Type B pancreatic cell (in vitro differentiated cells): ENCODE data around the gene GALK2. TPM values are rescaled to one million over a fixed set of nuclear protein-coding genes. Genes with fewer than 3 reads are reported as not detected.
"Not testable (repeated sequence)": the region's sequence is repeated elsewhere in the genome, so short reads cannot be mapped to it uniquely, and the experiment has no call there.

Source experiments
- DNase-seq: peaks from one replicate; pipeline ENCODE4 v3.0.0; 2021; ENCODE audit warnings: mixed read lengths; ENCODE audit not compliant: unreplicated experiment; ENCODE audit errors: extremely low spot score
- H3K27ac Mint-ChIP-seq: 2 replicates; pipeline ENCODE4 v1.8.0; 2021; ENCODE audit warnings: mild to moderate bottlenecking, mixed read lengths
- H3K27me3 Mint-ChIP-seq: 2 replicates; pipeline ENCODE4 v1.8.0; 2021; ENCODE audit warnings: mixed read lengths
- H3K36me3 Mint-ChIP-seq: 2 replicates; pipeline ENCODE4 v1.8.0; 2021; ENCODE audit warnings: mixed read lengths
- H3K4me1 Mint-ChIP-seq: one replicate; pipeline ENCODE4 v1.8.0; 2021; ENCODE audit warnings: mixed read lengths; ENCODE audit not compliant: unreplicated experiment
- H3K4me3 Mint-ChIP-seq: 2 replicates; pipeline ENCODE4 v1.8.0; 2021; ENCODE audit warnings: mild to moderate bottlenecking, mixed read lengths
- H3K9me3 Mint-ChIP-seq: 2 replicates; pipeline ENCODE4 v1.8.0; 2021; ENCODE audit warnings: mixed read lengths
- total RNA-seq: library from RNA; stranded (reverse); gene quantifications from 2 replicates; pipeline ENCODE4 v1.2.1, GENCODE V29; 2021; ENCODE audit warnings: low replicate concordance
- TF ChIP-seq, protein P1 (sequence below): fragments of 200-600 bp; sonication (generic); conservative IDR thresholded peaks from 2 replicates; pipeline ENCODE4 v1.5.0; 2021; ENCODE audit warnings: antibody characterized with exemption, mild to moderate bottlenecking

GALK2 gene
- total RNA-seq, 1 donor from 2014 or later, result 24.9 TPM

DNA sequence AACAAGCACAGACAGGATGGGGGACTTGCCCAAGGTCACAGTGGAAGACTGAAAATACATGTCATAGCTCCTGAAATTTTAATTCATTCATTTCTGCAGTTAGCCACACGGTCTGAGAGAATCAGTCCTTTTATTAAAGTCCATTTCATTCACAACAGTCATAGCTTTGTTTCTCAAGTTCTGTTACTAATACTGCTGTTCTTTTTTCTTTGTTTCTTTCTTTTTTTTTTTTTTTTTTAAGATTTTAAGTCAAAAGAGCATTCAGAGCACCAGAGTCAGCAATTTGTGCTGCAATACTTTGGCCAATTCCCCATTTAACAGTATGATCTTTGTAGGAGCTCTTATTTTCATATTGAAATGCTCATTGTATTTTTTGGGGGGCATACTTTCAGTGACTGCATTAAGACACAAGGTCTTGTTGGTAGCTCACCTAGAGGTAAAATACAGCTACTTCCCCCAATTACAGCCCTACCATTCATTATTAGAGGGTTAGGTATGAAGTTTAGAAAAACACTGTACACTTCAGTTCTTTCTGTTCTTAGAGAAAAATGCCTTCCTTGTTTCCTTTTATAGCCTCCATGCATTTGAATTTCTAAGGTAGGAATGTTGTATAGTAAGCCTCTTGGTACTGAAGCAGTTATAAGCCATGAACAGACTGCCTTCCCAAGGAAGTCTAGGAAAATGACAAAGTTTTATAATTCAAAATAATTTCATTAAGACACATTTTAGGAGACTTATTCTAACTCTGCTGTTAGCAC, 9.6 kb downstream of the GALK2 start:
- Mint-ChIP-seq H3K9me3 (peaks cover 7% of the 10 kb centered on the region), H3K4me1 (no peaks in the 10 kb centered on the region), H3K36me3 (peaks cover 13% of the 10 kb centered on the region), H3K27ac (no peak overlapping the region), H3K4me3 (no peak overlapping the region), H3K27me3 (no peaks in the 10 kb centered on the region)
- no peak for DNase-seq
- TF ChIP-seq, protein P1, sequence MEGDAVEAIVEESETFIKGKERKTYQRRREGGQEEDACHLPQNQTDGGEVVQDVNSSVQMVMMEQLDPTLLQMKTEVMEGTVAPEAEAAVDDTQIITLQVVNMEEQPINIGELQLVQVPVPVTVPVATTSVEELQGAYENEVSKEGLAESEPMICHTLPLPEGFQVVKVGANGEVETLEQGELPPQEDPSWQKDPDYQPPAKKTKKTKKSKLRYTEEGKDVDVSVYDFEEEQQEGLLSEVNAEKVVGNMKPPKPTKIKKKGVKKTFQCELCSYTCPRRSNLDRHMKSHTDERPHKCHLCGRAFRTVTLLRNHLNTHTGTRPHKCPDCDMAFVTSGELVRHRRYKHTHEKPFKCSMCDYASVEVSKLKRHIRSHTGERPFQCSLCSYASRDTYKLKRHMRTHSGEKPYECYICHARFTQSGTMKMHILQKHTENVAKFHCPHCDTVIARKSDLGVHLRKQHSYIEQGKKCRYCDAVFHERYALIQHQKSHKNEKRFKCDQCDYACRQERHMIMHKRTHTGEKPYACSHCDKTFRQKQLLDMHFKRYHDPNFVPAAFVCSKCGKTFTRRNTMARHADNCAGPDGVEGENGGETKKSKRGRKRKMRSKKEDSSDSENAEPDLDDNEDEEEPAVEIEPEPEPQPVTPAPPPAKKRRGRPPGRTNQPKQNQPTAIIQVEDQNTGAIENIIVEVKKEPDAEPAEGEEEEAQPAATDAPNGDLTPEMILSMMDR, result no peak

DNA sequence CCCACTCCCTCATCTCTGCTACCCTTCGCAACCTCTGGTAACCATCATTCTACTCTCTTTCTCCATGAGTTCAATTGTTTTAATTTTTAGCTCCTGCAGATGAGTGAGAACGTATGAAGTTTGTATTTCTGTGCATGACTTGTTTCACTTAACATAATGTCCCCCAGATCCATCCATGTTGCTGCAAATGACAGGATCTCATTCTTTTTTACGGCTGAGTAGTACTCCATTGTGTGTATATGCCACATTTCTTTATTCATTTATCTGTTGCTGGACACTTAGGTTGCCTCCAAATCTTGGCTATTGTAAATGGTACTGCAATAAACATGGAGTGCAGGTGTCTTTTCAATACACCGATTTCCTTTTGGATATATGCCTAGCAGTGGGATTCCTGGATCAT, 12.1 kb downstream of the GALK2 start:
- DNase-seq, result no peak
- H3K27ac Mint-ChIP-seq, result no peak overlapping the region
- no peak overlapping the region for H3K4me3 Mint-ChIP-seq
- TF ChIP-seq, protein P1, result no peak
- no peaks in the 10 kb centered on the region for H3K4me1 Mint-ChIP-seq
- peaks cover 15% of the 10 kb centered on the region for H3K36me3 Mint-ChIP-seq
- H3K27me3 Mint-ChIP-seq, result no peaks in the 10 kb centered on the region
- peaks cover 5% of the 10 kb centered on the region for H3K9me3 Mint-ChIP-seq

DNA sequence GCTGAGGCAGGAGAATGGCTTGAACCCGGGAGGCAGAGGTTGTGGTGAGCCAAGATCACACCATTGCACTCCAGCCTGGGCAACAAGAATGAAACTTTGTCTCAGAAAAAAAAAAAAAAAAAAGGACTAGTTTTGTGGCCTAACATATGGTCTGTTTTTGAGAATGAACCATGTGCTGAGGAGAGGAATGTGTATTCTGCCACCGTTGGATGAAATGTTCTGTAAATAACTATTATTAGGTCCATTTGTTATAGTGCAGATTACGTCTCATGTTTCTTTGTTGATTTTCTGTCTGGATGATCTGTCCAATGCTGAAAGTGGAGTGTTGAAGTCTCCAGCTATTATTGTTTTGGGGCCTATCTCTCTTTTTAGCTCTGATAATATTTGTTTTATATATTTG, 13.7 kb downstream of the GALK2 start:
- H3K9me3 Mint-ChIP-seq, H3K27me3 Mint-ChIP-seq, DNase-seq, H3K27ac Mint-ChIP-seq, H3K4me3 Mint-ChIP-seq, H3K4me1 Mint-ChIP-seq: not testable (repeated sequence)
- H3K36me3 Mint-ChIP-seq, result peaks cover 15% of the 10 kb centered on the region

DNA sequence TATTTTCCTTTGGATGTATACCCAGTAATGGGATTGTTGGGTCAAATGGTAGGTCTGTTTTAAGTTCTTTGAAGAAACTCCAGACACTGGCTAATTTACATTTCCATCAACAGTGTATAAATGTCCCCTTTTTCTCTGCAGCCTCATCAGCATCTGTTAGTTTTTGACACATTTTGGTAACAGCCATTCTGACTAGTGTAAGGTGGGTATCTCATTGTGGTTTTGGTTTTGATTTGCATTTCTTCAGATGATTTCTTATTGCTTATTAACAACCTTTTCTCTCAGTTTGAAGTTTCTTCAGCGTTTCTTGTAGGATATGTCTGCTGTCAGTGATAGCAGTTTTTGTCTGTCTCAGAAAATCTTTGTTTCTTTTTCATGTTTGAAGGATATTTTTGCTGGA, 15.4 kb downstream of the GALK2 start:
- TF ChIP-seq, protein P1, result no peak
- Mint-ChIP-seq H3K9me3 (peaks cover 9% of the 10 kb centered on the region), H3K4me1 (peaks cover 4% of the 10 kb centered on the region), H3K27ac (no peak overlapping the region), H3K4me3 (no peak overlapping the region), H3K27me3 (no peaks in the 10 kb centered on the region), H3K36me3 (peaks cover 15% of the 10 kb centered on the region)
- no peak for DNase-seq

DNA sequence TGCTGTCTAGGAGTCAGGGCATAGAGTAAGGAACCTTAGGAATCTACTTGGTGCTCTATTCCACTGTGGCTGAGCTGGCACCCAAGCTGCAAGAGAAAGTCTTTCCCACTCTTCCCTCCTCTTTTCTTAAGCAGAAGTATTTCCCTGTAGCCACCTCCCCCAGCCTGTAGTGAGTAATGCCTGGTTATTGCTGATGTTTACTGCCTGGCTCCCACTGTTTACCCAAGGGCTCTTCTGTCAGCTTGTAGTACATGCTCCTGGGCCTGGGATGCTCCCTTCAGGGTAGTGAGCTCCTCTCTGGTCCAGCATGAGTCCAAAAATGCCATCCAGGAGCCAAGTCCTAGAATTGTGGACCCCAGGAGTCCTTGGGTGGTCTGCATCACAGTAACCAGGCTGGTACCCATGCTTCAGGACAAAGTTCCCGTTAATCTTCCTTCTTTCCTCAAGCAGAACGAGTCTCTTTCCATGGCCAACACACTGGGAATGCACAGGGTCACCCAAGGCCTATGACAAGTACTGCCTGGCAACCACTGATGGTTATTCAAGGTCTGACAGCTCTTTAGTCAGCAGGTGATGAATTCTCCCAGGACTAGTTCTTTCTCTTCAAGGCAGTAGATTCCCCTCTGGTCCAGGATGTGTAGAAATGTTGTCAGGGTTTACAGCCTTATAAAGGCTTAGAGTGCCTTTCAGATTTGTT, 17.6 kb downstream of the GALK2 start:
- H3K27me3 Mint-ChIP-seq, result no peaks in the 10 kb centered on the region
- TF ChIP-seq, protein P1, result no peak
- peaks cover 15% of the 10 kb centered on the region for H3K36me3 Mint-ChIP-seq
- H3K4me1 Mint-ChIP-seq, result peaks cover 4% of the 10 kb centered on the region
- H3K27ac Mint-ChIP-seq, result peak overlapping the region; percentile 54
- peaks cover 9% of the 10 kb centered on the region for H3K9me3 Mint-ChIP-seq
- DNase-seq, result no peak
- no peak overlapping the region for H3K4me3 Mint-ChIP-seq

DNA sequence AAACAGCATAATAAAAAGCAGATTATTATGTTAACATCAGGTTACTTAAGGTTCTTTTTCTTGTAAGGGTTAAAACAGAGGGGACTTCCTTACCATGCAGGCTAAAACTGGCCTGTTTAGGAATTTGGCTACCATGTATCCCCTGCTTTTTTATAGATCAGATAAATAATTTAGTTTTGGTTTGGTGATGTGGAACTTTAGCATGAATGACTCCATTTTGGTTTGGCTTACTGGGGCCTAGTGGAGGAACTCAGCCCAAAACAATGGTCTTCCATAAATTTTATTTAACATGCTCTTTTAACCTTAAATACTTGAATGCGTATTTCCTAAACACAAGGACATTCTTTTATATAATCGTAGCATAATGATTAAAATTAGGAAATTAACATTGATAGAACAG, 18.9 kb downstream of the GALK2 start:
- Mint-ChIP-seq H3K36me3 (peaks cover 13% of the 10 kb centered on the region), H3K27me3 (no peaks in the 10 kb centered on the region), H3K4me3 (no peak overlapping the region), H3K27ac (no peak overlapping the region), H3K4me1 (peaks cover 4% of the 10 kb centered on the region), H3K9me3 (peaks cover 9% of the 10 kb centered on the region)
- TF ChIP-seq, protein P1, result no peak
- no peak for DNase-seq
